Keratinocyte (primary cell): ENCODE measurements around the gene DGKD. TPM values are rescaled to one million over a fixed set of nuclear protein-coding genes. Genes with fewer than 3 reads are reported as not detected.

Source experiments
- DNase-seq: peaks from one replicate; pipeline ENCODE4 v3.0.0-alpha.2; 2011; ENCODE audit warnings: low read depth, missing footprints, low spot score
- FAIRE-seq: peaks from 2 replicates; lab custom pipeline; 2011; peaks lifted over from hg19 to GRCh38; lab: Jason Lieb, UNC
- H2AFZ ChIP-seq: 2 replicates; pipeline ENCODE4 v1.6.0; 2012; ENCODE audit warnings: low read length, control low read depth, inconsistent platforms; ENCODE audit not compliant: control insufficient read depth
- H3K27ac ChIP-seq: 2 replicates; pipeline ENCODE4 v1.5.1; 2011; ENCODE audit warnings: low read length; ENCODE audit not compliant: control insufficient read depth, insufficient read depth
- H3K27me3 ChIP-seq: 3 replicates; pipeline ENCODE4 v1.6.0; 2011; ENCODE audit warnings: low read length; ENCODE audit not compliant: control insufficient read depth, insufficient read depth; ENCODE audit errors: extremely low read depth
- H3K36me3 ChIP-seq, 2 experiments: 2 replicates in 1 of 2; 3 replicates in 1 of 2; pipeline ENCODE4 v1.5.1; 2011; ENCODE audit warnings: low read length in 2 of 2, mild to moderate bottlenecking in 1 of 2; ENCODE audit not compliant: control insufficient read depth in 2 of 2, insufficient read depth in 2 of 2; ENCODE audit errors: extremely low read depth in 1 of 2
- H3K4me1 ChIP-seq: 3 replicates; pipeline ENCODE4 v1.5.1; 2011; ENCODE audit warnings: low read length; ENCODE audit not compliant: control insufficient read depth, insufficient read depth; ENCODE audit errors: extremely low read depth
- H3K4me2 ChIP-seq: 3 replicates; pipeline ENCODE4 v1.6.0; 2011; ENCODE audit warnings: low read depth, low read length; ENCODE audit not compliant: control insufficient read depth, insufficient read depth; ENCODE audit errors: extremely low read depth
- H3K4me3 ChIP-seq, 3 experiments: fragments of 200-600 bp in 1 of 3; sonication (generic) in 1 of 3; 2 replicates in 2 of 3; 3 replicates in 1 of 3; pipeline ENCODE4 v1.5.1; 2011 to 2016; ENCODE audit warnings: low read length in 3 of 3, mild to moderate bottlenecking in 3 of 3, control low read depth in 2 of 3, inconsistent platforms in 1 of 3, low read depth in 1 of 3, mixed read lengths in 1 of 3, mixed run types in 1 of 3, moderate library complexity in 1 of 3; ENCODE audit not compliant: control insufficient read depth in 2 of 3, insufficient read depth in 2 of 3; ENCODE audit errors: extremely low read depth in 1 of 3
- H3K79me2 ChIP-seq: 2 replicates; pipeline ENCODE4 v1.6.0; 2012; ENCODE audit warnings: low read length; ENCODE audit not compliant: control insufficient read depth, insufficient read depth
- H3K9ac ChIP-seq: 3 replicates; pipeline ENCODE4 v1.6.0; 2011; ENCODE audit warnings: low read length; ENCODE audit not compliant: control insufficient read depth, insufficient read depth; ENCODE audit errors: extremely low read depth
- H3K9me1 ChIP-seq: 3 replicates; pipeline ENCODE4 v1.6.0; 2011; ENCODE audit warnings: low read length; ENCODE audit not compliant: control insufficient read depth, insufficient read depth; ENCODE audit errors: extremely low read depth
- H3K9me3 ChIP-seq: 2 replicates; pipeline ENCODE4 v1.5.1; 2012; ENCODE audit warnings: low read depth, low read length; ENCODE audit not compliant: control insufficient read depth
- H4K20me1 ChIP-seq: 3 replicates; pipeline ENCODE4 v1.6.0; 2011; ENCODE audit warnings: low read length; ENCODE audit not compliant: control insufficient read depth, insufficient read depth; ENCODE audit errors: extremely low read depth
- CTCF ChIP-seq, 3 experiments: IDR thresholded peaks in 1 of 3; conservative IDR thresholded peaks in 1 of 3; optimal IDR thresholded peaks in 1 of 3; 2 replicates in 2 of 3; 3 replicates in 1 of 3; pipeline versions ENCODE3 to v1.5.1; 2011; ENCODE audit warnings: low read length in 3 of 3, mild to moderate bottlenecking in 3 of 3, moderate library complexity in 2 of 3, control low read depth in 1 of 3, inconsistent platforms in 1 of 3; ENCODE audit not compliant: insufficient read depth in 2 of 3; ENCODE audit errors: extremely low read depth in 1 of 3
- EZH2 ChIP-seq: IDR thresholded peaks from one replicate; pipeline ENCODE4 v1.6.1; 2012; ENCODE audit warnings: inconsistent platforms, mild to moderate bottlenecking, low read length, moderate library complexity
- dilution Hi-C: fragments of 300-500 bp; cut with MboI; formaldehyde crosslinking; loops from one replicate; pipeline ENCODE4 v1.7.0; 2020; ENCODE audit warnings: low sequenced_read_pairs; ENCODE audit not compliant: extremely low pct_ligation_motif_present
- polyA plus RNA-seq, 5 experiments: library from polyadenylated mRNA; depleted of rRNA in 3 of 5; stranded (reverse) in 3 of 5; stranded (forward) in 1 of 5; unstranded in 1 of 5; fragments of >200 nt; gene quantifications; 1 replicate in 1 of 5; 2 replicates in 3 of 5; 3 replicates in 1 of 5; pipeline versions ENCODE4 v1.2.1 to v1.2.3, GENCODE V29; 2011 to 2012; ENCODE audit warnings: missing spikeins in 2 of 5, low read depth in 1 of 5, low replicate concordance in 1 of 5

The DGKD gene
- polyA plus RNA-seq, 1 donor (not counting 4 experiments of a cell fraction or from before 2014, with no cell fraction given), result 6.1 TPM

GRCh38 chr2:233486357-233486756 is 132.1 kb downstream of the DGKD start:
- H3K27ac ChIP-seq, result peak overlapping the region; percentile 96

GRCh38 chr2:233486778-233487552 is 132.7 kb downstream of the DGKD start:
- peak overlapping the region; percentile 58 for H3K9ac ChIP-seq
- dilution Hi-C loops, result no loop called here
- H3K4me2 ChIP-seq, result peak overlapping the region; percentile 2
- H3K4me1 ChIP-seq, result peaks cover 74% of the 10 kb centered on the region
- H3K9me3 ChIP-seq, result no peaks in the 10 kb centered on the region
- H3K27me3 ChIP-seq, result no peaks in the 10 kb centered on the region
- no peaks in the 10 kb centered on the region for H4K20me1 ChIP-seq
- H3K36me3 ChIP-seq, result peaks cover 11 to 15% of the 10 kb centered on the region in 2 experiments
- peak overlapping the region; percentile 96 for H3K27ac ChIP-seq
- no peaks in the 10 kb centered on the region for H3K9me1 ChIP-seq
- H3K79me2 ChIP-seq, result no peaks in the 10 kb centered on the region
- DNase-seq (no peak), FAIRE-seq (peak; percentile 84)
- TF ChIP-seq EZH2 (no peak), CTCF (optimal IDR thresholded peaks at IDR 0.05 in 1 of 3, IDR thresholded peaks at IDR 0.05 in 1 of 3, conservative IDR thresholded peaks at IDR 0.05 in 1 of 3; ENCODE audit: extremely low read depth in 1 of 3, insufficient read depth in 2 of 3, low read length in 3 of 3) (no peak)
- no peak overlapping the region for H2AFZ ChIP-seq
- H3K4me3 ChIP-seq, result no peak overlapping the region

More at GRCh38 chr2:233486357-233486756, 132.1 kb downstream of the DGKD start:
- peak overlapping the region; percentile 58 for H3K9ac ChIP-seq
- FAIRE-seq (no peak), DNase-seq (no peak)
- TF ChIP-seq EZH2 (no peak), CTCF (optimal IDR thresholded peaks at IDR 0.05 in 1 of 3, IDR thresholded peaks at IDR 0.05 in 1 of 3, conservative IDR thresholded peaks at IDR 0.05 in 1 of 3; ENCODE audit: extremely low read depth in 1 of 3, insufficient read depth in 2 of 3, low read length in 3 of 3) (no peak)
- no peak overlapping the region for H3K4me3 ChIP-seq
- no peaks in the 10 kb centered on the region for H3K79me2 ChIP-seq
- peaks cover 74% of the 10 kb centered on the region for H3K4me1 ChIP-seq
- no peak overlapping the region for H2AFZ ChIP-seq
- H3K9me3 ChIP-seq, result no peaks in the 10 kb centered on the region
- no peaks in the 10 kb centered on the region for H3K9me1 ChIP-seq
- peak overlapping the region; percentile 2 for H3K4me2 ChIP-seq
- peaks cover 11 to 15% of the 10 kb centered on the region in 2 experiments for H3K36me3 ChIP-seq
- dilution Hi-C loops, result no loop called here
- H4K20me1 ChIP-seq, result no peaks in the 10 kb centered on the region
- no peaks in the 10 kb centered on the region for H3K27me3 ChIP-seq
